CD4-positive, alpha-beta T cell treated with Interleukin-12 subunit alpha and Interleukin-12 subunit beta, for 1 hour (primary cell): Measurements from ENCODE around the gene FAM193A.
"Not testable (repeated sequence)": the region's sequence is repeated elsewhere in the genome, so short reads cannot be mapped to it uniquely, and the experiment has no call there.

Experiments
- DNase-seq: peaks from one replicate; pipeline ENCODE4 v3.0.0-alpha.2; 2020

FAM193A gene

GRCh38 chr4:2574863-2575262 is 38.4 kb downstream of the FAM193A start:
- no peak for DNase-seq

GRCh38 chr4:2576290-2576689 is 39.8 kb downstream of the FAM193A start:
- DNase-seq, result no peak

- DNase-seq, result no peak
Observed at GRCh38 chr4:2578106-2578505, 41.7 kb downstream of the FAM193A start.

GRCh38 chr4:2579910-2580309 is 43.5 kb downstream of the FAM193A start:
- DNase-seq, result no peak

GRCh38 chr4:2583092-2583491 is 46.6 kb downstream of the FAM193A start:
- DNase-seq, result no peak

GRCh38 chr4:2583517-2583916 is 47.1 kb downstream of the FAM193A start:
- DNase-seq, result no peak

- no peak for DNase-seq
Observed at GRCh38 chr4:2586502-2586901, 50.1 kb downstream of the FAM193A start.

GRCh38 chr4:2587213-2587823 is 50.9 kb downstream of the FAM193A start:
- DNase-seq, result no peak

- no peak for DNase-seq
Observed at GRCh38 chr4:2588259-2588658, 51.8 kb downstream of the FAM193A start.

- DNase-seq, result no peak
Observed at GRCh38 chr4:2591189-2591588, 54.7 kb downstream of the FAM193A start.

GRCh38 chr4:2592014-2592413 is 55.6 kb downstream of the FAM193A start:
- not testable (repeated sequence) for DNase-seq

- DNase-seq, result no peak
Observed at GRCh38 chr4:2592572-2592971, 56.1 kb downstream of the FAM193A start.

- no peak for DNase-seq
Observed at GRCh38 chr4:2593003-2593402, 56.6 kb downstream of the FAM193A start.

GRCh38 chr4:2595436-2595835 is 59.0 kb downstream of the FAM193A start:
- no peak for DNase-seq

- no peak for DNase-seq
Observed at GRCh38 chr4:2595952-2596552, 59.6 kb downstream of the FAM193A start.

- DNase-seq, result no peak
Observed at GRCh38 chr4:2596611-2597010, 60.2 kb downstream of the FAM193A start.

GRCh38 chr4:2598511-2599303 is 62.3 kb downstream of the FAM193A start:
- no peak for DNase-seq

GRCh38 chr4:2599304-2599654 is 62.8 kb downstream of the FAM193A start:
- DNase-seq, result no peak

- DNase-seq, result no peak
Observed at GRCh38 chr4:2600878-2601277, 64.4 kb downstream of the FAM193A start.

- DNase-seq, result no peak
Observed at GRCh38 chr4:2604614-2605013, 68.2 kb downstream of the FAM193A start.

GRCh38 chr4:2606960-2607506 is 70.6 kb downstream of the FAM193A start:
- no peak for DNase-seq

- no peak for DNase-seq
Observed at GRCh38 chr4:2607822-2608221, 71.4 kb downstream of the FAM193A start.

- no peak for DNase-seq
Observed at GRCh38 chr4:2608291-2608690, 71.8 kb downstream of the FAM193A start.

GRCh38 chr4:2615821-2616220 is 79.4 kb downstream of the FAM193A start:
- no peak for DNase-seq
